GM18498 (cell line): ENCODE data around the gene MDM1.

Source experiments
- ATAC-seq: cut with Tn5 transposase; IDR thresholded peaks from one replicate; pipeline ENCODE4 v1.9.1; 2021; ENCODE audit warnings: mild to moderate bottlenecking, moderate library complexity; ENCODE audit not compliant: unreplicated experiment

MDM1 gene

GRCh38 chr12:68281322-68282077 is 50.7 kb downstream of the MDM1 start:
- no peak for ATAC-seq

GRCh38 chr12:68280240-68280639 is 51.9 kb downstream of the MDM1 start:
- ATAC-seq: no peak

- no peak for ATAC-seq
Measured at GRCh38 chr12:68279227-68280054, 52.7 kb downstream of the MDM1 start.

- no peak for ATAC-seq
Measured at GRCh38 chr12:68276402-68276930, 55.7 kb downstream of the MDM1 start.

GRCh38 chr12:68272732-68273131 is 59.4 kb downstream of the MDM1 start:
- no peak for ATAC-seq

GRCh38 chr12:68271346-68271745 is 60.8 kb downstream of the MDM1 start:
- ATAC-seq: no peak

GRCh38 chr12:68270358-68270757 is 61.8 kb downstream of the MDM1 start:
- no peak for ATAC-seq

GRCh38 chr12:68269779-68270178 is 62.4 kb downstream of the MDM1 start:
- no peak for ATAC-seq

- no peak for ATAC-seq
Measured at GRCh38 chr12:68268967-68269366, 63.2 kb downstream of the MDM1 start.

GRCh38 chr12:68267892-68268396 is 64.2 kb downstream of the MDM1 start:
- no peak for ATAC-seq

- ATAC-seq: no peak
Measured at GRCh38 chr12:68264857-68265256, 67.3 kb downstream of the MDM1 start.

- ATAC-seq: no peak
Measured at GRCh38 chr12:68264158-68264855, 67.9 kb downstream of the MDM1 start.

- no peak for ATAC-seq
Measured at GRCh38 chr12:68263366-68263765, 68.8 kb downstream of the MDM1 start.

- no peak for ATAC-seq
Measured at GRCh38 chr12:68261896-68262295, 70.3 kb downstream of the MDM1 start.

GRCh38 chr12:68260153-68260552 is 72.0 kb downstream of the MDM1 start:
- ATAC-seq: no peak

- no peak for ATAC-seq
Measured at GRCh38 chr12:68259318-68259940, 72.7 kb downstream of the MDM1 start.

GRCh38 chr12:68253504-68253903 is 78.7 kb downstream of the MDM1 start, which contains the start of gene IL22:
Gene IL22 (minus strand): TSS chr12:68253604. CDS start chr12:68253448, 156 bp downstream.
- ATAC-seq: no peak

GRCh38 chr12:68252077-68252476 is 80.1 kb downstream of the MDM1 start:
- ATAC-seq: no peak

GRCh38 chr12:68250454-68250853 is 81.7 kb downstream of the MDM1 start:
- no peak for ATAC-seq

- ATAC-seq: no peak
Measured at GRCh38 chr12:68247785-68248184, 84.4 kb downstream of the MDM1 start.

GRCh38 chr12:68246350-68246749 is 85.8 kb downstream of the MDM1 start:
- ATAC-seq: no peak
